ENCODE measurements around the gene ROR1.

The ROR1 gene

DNA sequence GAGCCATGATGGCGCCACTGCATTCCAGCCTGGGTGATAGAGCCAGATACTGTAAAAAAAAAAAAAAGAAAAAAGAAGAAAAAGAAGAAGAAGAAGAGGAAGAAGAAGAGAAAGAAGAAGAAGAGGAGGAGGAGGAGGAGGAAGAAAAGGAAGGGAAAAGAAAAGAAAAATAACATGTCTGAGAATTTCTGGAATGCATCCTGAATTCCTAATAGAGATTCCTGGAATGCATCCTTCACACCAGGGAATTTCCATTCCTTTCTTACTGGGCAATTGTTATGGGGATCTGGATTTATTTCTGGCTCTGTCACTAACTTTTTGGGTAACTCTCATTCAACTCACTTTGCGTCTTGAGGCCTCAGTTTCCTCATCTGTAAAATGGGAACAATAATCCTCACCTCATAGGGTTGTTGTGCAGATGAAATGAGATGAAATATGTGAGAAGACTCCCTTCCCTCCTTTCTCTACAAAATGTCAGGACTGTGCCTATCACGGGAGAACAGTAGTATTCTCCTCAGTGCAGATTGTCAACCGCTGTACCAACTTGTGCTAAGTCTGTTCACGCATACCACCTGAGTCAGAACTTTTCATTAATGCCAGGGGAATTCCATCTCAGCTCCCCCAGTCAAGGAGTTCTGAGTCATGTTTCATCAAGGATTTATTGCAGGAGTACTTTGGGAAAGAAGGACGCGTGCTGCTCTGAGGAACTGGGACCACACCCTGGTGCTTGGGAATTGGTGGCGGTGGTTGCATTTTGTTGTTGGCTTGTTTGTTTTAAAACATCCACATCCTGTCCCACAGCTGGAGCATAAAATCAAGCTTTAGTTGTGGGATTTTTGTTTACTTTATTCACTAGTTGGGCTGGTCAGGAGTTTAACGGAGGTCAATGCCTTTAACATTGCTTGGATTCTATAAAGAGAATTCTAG lies 42.4 kb upstream of the ROR1 start (continued):
- TF ChIP-seq ZNF777 (tag by site-specific recombination; IDR thresholded peaks at IDR 0.05; ENCODE audit: borderline replicate concordance) (no peak), ZNF514 (tag by site-specific recombination; IDR thresholded peaks at IDR 0.05) (no peak), CTCF (tag by site-specific recombination; IDR thresholded peaks at IDR 0.05) (no peak), SALL2 (tag by site-specific recombination; IDR thresholded peaks at IDR 0.05; ENCODE audit: borderline replicate concordance) (0 out of 2 replicates have a peak, but pooled peaks have one; percentile 52), SCRT1 (tag by site-specific recombination; IDR thresholded peaks at IDR 0.05; ENCODE audit: borderline replicate concordance) (no peak), YY1 (tag by site-specific recombination; IDR thresholded peaks at IDR 0.05) (no peak), ZNF132 (tag by site-specific recombination; IDR thresholded peaks at IDR 0.05; ENCODE audit: borderline replicate concordance) (no peak), ZNF214 (tag by site-specific recombination; IDR thresholded peaks at IDR 0.05; ENCODE audit: borderline replicate concordance) (no peak), ZBTB20 (tag by site-specific recombination; IDR thresholded peaks at IDR 0.05) (no peak; the same call in 1 of the 2 replicates), TCF7L2 (IDR thresholded peaks at IDR 0.05; ENCODE audit: borderline replicate concordance, low read depth, low read length) (peak; percentile 36; the same call in 1 of the 2 replicates), ZNF473 (tag by site-specific recombination; IDR thresholded peaks at IDR 0.05) (no peak), ZSCAN23 (tag by site-specific recombination; IDR thresholded peaks at IDR 0.05) (no peak), ZBTB7A (tag by site-specific recombination; IDR thresholded peaks at IDR 0.05; ENCODE audit: low read depth) (no peak), ZNF544 (tag by site-specific recombination; IDR thresholded peaks at IDR 0.05) (no peak), ZNF639 (tag by site-specific recombination; IDR thresholded peaks at IDR 0.05) (no peak), ZSCAN5A (tag by site-specific recombination; IDR thresholded peaks at IDR 0.05) (no peak), ZNF211 (tag by site-specific recombination; IDR thresholded peaks at IDR 0.05; ENCODE audit: low read depth) (no peak), REST (tag by site-specific recombination; IDR thresholded peaks at IDR 0.05) (no peak), ZNF626 (tag by site-specific recombination; IDR thresholded peaks at IDR 0.05) (no peak), ZNF791 (tag by site-specific recombination; IDR thresholded peaks at IDR 0.05) (no peak), HOXD13 (CRISPR knock-in tag; IDR thresholded peaks at IDR 0.05; ENCODE audit: borderline replicate concordance) (no peak), ZNF48 (tag by site-specific recombination; IDR thresholded peaks at IDR 0.05) (no peak), HOXA7 (CRISPR knock-in tag; IDR thresholded peaks at IDR 0.05; ENCODE audit: borderline replicate concordance) (no peak)
- TF ChIP-seq, protein P1, sequence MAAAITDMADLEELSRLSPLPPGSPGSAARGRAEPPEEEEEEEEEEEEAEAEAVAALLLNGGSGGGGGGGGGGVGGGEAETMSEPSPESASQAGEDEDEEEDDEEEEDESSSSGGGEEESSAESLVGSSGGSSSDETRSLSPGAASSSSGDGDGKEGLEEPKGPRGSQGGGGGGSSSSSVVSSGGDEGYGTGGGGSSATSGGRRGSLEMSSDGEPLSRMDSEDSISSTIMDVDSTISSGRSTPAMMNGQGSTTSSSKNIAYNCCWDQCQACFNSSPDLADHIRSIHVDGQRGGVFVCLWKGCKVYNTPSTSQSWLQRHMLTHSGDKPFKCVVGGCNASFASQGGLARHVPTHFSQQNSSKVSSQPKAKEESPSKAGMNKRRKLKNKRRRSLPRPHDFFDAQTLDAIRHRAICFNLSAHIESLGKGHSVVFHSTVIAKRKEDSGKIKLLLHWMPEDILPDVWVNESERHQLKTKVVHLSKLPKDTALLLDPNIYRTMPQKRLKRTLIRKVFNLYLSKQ (tag by site-specific recombination; IDR thresholded peaks at IDR 0.05; ENCODE audit: borderline replicate concordance) = no peak
- TF ChIP-seq, protein P2, sequence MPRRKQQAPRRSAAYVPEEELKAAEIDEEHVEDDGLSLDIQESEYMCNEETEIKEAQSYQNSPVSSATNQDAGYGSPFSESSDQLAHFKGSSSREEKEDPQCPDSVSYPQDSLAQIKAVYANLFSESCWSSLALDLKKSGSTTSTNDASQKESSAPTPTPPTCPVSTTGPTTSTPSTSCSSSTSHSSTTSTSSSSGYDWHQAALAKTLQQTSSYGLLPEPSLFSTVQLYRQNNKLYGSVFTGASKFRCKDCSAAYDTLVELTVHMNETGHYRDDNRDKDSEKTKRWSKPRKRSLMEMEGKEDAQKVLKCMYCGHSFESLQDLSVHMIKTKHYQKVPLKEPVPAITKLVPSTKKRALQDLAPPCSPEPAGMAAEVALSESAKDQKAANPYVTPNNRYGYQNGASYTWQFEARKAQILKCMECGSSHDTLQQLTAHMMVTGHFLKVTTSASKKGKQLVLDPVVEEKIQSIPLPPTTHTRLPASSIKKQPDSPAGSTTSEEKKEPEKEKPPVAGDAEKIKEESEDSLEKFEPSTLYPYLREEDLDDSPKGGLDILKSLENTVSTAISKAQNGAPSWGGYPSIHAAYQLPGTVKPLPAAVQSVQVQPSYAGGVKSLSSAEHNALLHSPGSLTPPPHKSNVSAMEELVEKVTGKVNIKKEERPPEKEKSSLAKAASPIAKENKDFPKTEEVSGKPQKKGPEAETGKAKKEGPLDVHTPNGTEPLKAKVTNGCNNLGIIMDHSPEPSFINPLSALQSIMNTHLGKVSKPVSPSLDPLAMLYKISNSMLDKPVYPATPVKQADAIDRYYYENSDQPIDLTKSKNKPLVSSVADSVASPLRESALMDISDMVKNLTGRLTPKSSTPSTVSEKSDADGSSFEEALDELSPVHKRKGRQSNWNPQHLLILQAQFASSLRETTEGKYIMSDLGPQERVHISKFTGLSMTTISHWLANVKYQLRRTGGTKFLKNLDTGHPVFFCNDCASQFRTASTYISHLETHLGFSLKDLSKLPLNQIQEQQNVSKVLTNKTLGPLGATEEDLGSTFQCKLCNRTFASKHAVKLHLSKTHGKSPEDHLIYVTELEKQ (tag by site-specific recombination; IDR thresholded peaks at IDR 0.05; ENCODE audit: borderline replicate concordance) = no peak; the same call in 1 of the 2 replicates

Measured in HEK293 (cell line).